CD4-positive, alpha-beta T cell (primary cell): Measurements from ENCODE around the gene RPUSD3. TPM values are rescaled to one million over a fixed set of nuclear protein-coding genes. Genes with fewer than 3 reads are reported as not detected.

Source experiments
- ATAC-seq: fragments of 200-7000 bp; cut with Tn5 transposase; one replicate; pipeline ENCODE4 v1.10.0; 2022; ENCODE audit warnings: mild to moderate bottlenecking; ENCODE audit not compliant: poor library complexity
- CTCF ChIA-PET: fragments of 350-600 bp; sonication (Branson Sonifier 250); formaldehyde crosslinking; loops from one replicate; lab custom pipeline; 2021; ENCODE audit warnings: antibody characterized with exemption, inconsistent platforms; lab: Charles Lee
- POLR2A ChIA-PET: fragments of 350-600 bp; sonication (Branson Sonifier 250); formaldehyde crosslinking; loops from one replicate; lab custom pipeline; 2021; ENCODE audit warnings: antibody characterized with exemption, inconsistent platforms; lab: Charles Lee
- DNase-seq, 14 experiments: peaks; one replicate each; pipeline ENCODE4 v3.0.0-alpha.2; 2013 to 2020; ENCODE audit warnings: mixed read lengths in 2 of 14
- H3K27ac ChIP-seq, 2 donors: one replicate each; pipeline versions ENCODE4 v1.5.1 to v1.7.0; 2013; ENCODE audit warnings: low read length in 2 of 2, low read depth in 1 of 2, mild to moderate bottlenecking in 1 of 2
- H3K27me3 ChIP-seq, 2 experiments: 1 replicate in 1 of 2; 2 replicates in 1 of 2; pipeline versions ENCODE4 v1.6.1 to v1.7.0; 2013; ENCODE audit warnings: low read length in 2 of 2, control low read depth in 1 of 2, mild to moderate bottlenecking in 1 of 2, moderate library complexity in 1 of 2; ENCODE audit not compliant: insufficient read depth in 2 of 2, control insufficient read depth in 1 of 2
- H3K36me3 ChIP-seq: one replicate; pipeline ENCODE4 v1.6.1; 2013; ENCODE audit warnings: low read length, control low read depth; ENCODE audit not compliant: insufficient read depth
- H3K4me1 ChIP-seq: one replicate; pipeline ENCODE4 v1.6.1; 2013; ENCODE audit warnings: low read length, control low read depth; ENCODE audit not compliant: insufficient read depth
- H3K4me3 ChIP-seq: one replicate; pipeline ENCODE4 v1.5.1; 2013; ENCODE audit warnings: mild to moderate bottlenecking, low read length, moderate library complexity
- H3K9me3 ChIP-seq, 2 experiments: 1 replicate in 1 of 2; 2 replicates in 1 of 2; pipeline versions ENCODE4 v1.6.1 to v1.7.0; 2013; ENCODE audit warnings: low read length in 2 of 2, mild to moderate bottlenecking in 2 of 2, control low read depth in 1 of 2, moderate library complexity in 1 of 2; ENCODE audit not compliant: control insufficient read depth in 1 of 2, insufficient read depth in 1 of 2
- H3K27ac Mint-ChIP-seq: one replicate; pipeline ENCODE4 v1.8.0; 2020; ENCODE audit warnings: mixed read lengths
- H3K27me3 Mint-ChIP-seq: one replicate; pipeline ENCODE4 v1.8.0; 2021; ENCODE audit warnings: mixed read lengths
- H3K36me3 Mint-ChIP-seq: one replicate; pipeline ENCODE4 v1.8.0; 2021; ENCODE audit warnings: low read depth, mixed read lengths
- H3K4me1 Mint-ChIP-seq: one replicate; pipeline ENCODE4 v1.8.0; 2021; ENCODE audit warnings: low read depth, mixed read lengths
- H3K4me3 Mint-ChIP-seq: one replicate; pipeline ENCODE4 v1.8.0; 2020; ENCODE audit warnings: mild to moderate bottlenecking, mixed read lengths
- H3K9me3 Mint-ChIP-seq: one replicate; pipeline ENCODE4 v1.8.0; 2020; ENCODE audit warnings: mixed read lengths
- intact Hi-C, 2 experiments: fragments of 100-400 bp; cut with DNase I in 1 of 2; cut with micrococcal nuclease in 1 of 2; formaldehyde crosslinking; loops; one replicate each; pipeline versions ENCODE4 v1.15.1 to v1.9.0; 2023 to 2025; cut with DNase I, micrococcal nuclease
- total RNA-seq, 174 experiments: library from RNA in 2 of 174; stranded (reverse) in 2 of 174; gene quantifications; one replicate each; pipeline ENCODE4 v1.2.3 and lab custom pipeline; 2021 to 2026
- TF ChIP-seq, protein P1 (sequence below): fragments of 200-600 bp; IDR thresholded peaks from one replicate; pipeline ENCODE4 v1.8.0; 2022; ENCODE audit warnings: antibody characterized with exemption, mild to moderate bottlenecking

RPUSD3 gene
- total RNA-seq, 2 experiments from 2014 or later: 7.9 to 8.1 TPM

DNA sequence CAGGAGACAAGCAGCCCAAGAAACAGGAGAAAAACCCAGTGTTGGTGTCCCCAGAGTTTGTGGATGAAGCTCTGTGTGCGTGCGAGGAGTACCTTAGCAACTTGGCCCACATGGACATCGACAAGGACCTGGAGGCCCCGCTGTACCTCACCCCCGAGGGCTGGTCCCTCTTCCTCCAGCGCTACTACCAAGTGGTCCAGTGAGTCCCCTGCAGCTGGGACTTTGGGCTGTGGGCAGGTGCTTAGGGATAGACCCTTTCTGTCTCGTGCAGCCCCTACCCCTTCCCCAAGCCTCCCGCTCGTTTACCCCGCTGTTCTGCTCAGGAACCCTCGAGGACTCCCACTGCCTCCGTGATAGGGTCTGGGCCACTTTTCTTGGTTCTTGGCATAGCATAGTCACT is 23.3 kb downstream of the RPUSD3 start:
- Histone ChIP-seq H3K27me3 (no peaks in the 10 kb centered on the region), H3K4me1 (no peaks in the 10 kb centered on the region), H3K9me3 (no peaks in the 10 kb centered on the region), H3K4me3 (no peak overlapping the region), H3K36me3 (peaks cover 3% of the 10 kb centered on the region), H3K27ac (no peak overlapping the region)
- Mint-ChIP-seq H3K4me3 (no peak overlapping the region), H3K4me1 (no peaks in the 10 kb centered on the region), H3K27ac (no peak overlapping the region), H3K36me3 (no peaks in the 10 kb centered on the region), H3K9me3 (no peaks in the 10 kb centered on the region), H3K27me3 (no peaks in the 10 kb centered on the region)
- intact Hi-C loops: no loop called here
- DNase-seq: no peak
- no peak for ATAC-seq
- TF ChIP-seq, protein P1, sequence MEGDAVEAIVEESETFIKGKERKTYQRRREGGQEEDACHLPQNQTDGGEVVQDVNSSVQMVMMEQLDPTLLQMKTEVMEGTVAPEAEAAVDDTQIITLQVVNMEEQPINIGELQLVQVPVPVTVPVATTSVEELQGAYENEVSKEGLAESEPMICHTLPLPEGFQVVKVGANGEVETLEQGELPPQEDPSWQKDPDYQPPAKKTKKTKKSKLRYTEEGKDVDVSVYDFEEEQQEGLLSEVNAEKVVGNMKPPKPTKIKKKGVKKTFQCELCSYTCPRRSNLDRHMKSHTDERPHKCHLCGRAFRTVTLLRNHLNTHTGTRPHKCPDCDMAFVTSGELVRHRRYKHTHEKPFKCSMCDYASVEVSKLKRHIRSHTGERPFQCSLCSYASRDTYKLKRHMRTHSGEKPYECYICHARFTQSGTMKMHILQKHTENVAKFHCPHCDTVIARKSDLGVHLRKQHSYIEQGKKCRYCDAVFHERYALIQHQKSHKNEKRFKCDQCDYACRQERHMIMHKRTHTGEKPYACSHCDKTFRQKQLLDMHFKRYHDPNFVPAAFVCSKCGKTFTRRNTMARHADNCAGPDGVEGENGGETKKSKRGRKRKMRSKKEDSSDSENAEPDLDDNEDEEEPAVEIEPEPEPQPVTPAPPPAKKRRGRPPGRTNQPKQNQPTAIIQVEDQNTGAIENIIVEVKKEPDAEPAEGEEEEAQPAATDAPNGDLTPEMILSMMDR: no peak
- ChIA-PET CTCF (no interaction called here), POLR2A (no interaction called here)

DNA sequence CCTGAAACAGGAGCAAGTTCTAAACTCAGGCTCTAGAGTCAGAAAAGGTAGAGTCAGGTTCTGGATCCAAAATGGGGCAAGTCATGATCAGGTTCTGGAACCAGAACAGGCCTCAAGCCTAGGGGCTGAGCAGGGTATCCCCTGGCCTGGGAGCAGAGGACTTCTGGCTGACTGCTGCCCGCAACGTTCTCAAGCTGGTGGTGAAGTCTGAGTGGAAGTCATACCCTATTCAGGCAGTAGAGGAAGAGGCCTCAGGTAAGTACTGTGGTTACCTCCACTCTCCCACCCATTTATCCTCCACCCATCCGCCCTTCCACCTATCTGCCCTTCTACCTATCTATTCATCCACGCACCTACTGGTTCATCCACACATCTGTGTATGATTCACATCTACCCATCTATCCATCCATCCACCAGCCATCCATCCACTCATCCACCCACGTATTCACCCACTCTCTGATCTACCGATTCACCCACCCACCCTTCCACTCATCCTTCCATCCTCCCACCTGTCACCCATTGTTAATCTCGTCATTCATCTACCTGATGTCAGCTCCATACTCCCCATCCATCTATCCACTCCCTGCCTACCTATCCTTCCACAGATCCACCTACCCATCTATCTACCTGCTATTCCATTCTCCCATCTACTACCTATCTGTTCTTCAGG is 25.0 kb downstream of the RPUSD3 start:
- intact Hi-C loops: no loop called here
- H3K4me3 ChIP-seq: no peak overlapping the region
- H3K4me1 Mint-ChIP-seq: no peaks in the 10 kb centered on the region
- H3K27me3 ChIP-seq: no peaks in the 10 kb centered on the region
- H3K27me3 Mint-ChIP-seq: no peaks in the 10 kb centered on the region
- no peaks in the 10 kb centered on the region for H3K9me3 ChIP-seq
- no peaks in the 10 kb centered on the region for H3K4me1 ChIP-seq
- DNase-seq (no peak), ATAC-seq (no peak)
- POLR2A ChIA-PET: no interaction called here
- no peak overlapping the region for H3K4me3 Mint-ChIP-seq
- no peaks in the 10 kb centered on the region for H3K9me3 Mint-ChIP-seq
- no peak overlapping the region for H3K27ac ChIP-seq
- TF ChIP-seq, protein P1: no peak
- H3K36me3 Mint-ChIP-seq: no peaks in the 10 kb centered on the region
- CTCF ChIA-PET: no interaction called here
- no peak overlapping the region for H3K27ac Mint-ChIP-seq
- H3K36me3 ChIP-seq: peaks cover 3% of the 10 kb centered on the region

DNA sequence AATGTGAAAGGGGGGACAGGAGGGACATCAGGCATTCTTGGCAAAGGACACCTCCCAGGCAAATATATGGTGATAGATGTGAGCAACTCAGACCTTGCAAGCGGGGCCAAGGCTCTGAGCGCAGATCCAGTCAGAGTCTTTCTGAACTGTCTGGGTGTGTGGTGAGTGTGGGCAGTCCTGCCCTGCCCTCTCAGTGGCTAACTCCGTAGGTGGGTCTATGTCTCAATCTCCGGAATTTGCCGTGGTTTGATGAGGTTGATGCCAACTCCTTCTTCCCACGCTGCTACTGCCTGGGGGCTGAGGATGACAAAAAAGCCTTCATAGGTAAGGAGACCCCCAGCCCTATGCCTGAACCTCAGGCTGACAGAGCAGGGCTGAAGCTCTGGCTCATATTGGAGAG is 26.4 kb downstream of the RPUSD3 start:
- no peaks in the 10 kb centered on the region for H3K4me1 ChIP-seq
- no peak for ATAC-seq
- DNase-seq: no peak
- Mint-ChIP-seq H3K4me1 (no peaks in the 10 kb centered on the region), H3K27ac (no peak overlapping the region), H3K9me3 (no peaks in the 10 kb centered on the region), H3K4me3 (no peak overlapping the region), H3K36me3 (no peaks in the 10 kb centered on the region), H3K27me3 (no peaks in the 10 kb centered on the region)
- H3K27me3 ChIP-seq: no peaks in the 10 kb centered on the region
- no peak overlapping the region for H3K27ac ChIP-seq
- TF ChIP-seq, protein P1: no peak
- no peak overlapping the region for H3K4me3 ChIP-seq
- no peaks in the 10 kb centered on the region for H3K9me3 ChIP-seq
- intact Hi-C loops: no loop called here
- ChIA-PET CTCF (no interaction called here), POLR2A (no interaction called here)
- peaks cover 9% of the 10 kb centered on the region for H3K36me3 ChIP-seq
